Kasumi-1 (cell line): ENCODE results near the gene TUBA1C.
"Not testable (repeated sequence)": the region's sequence is repeated elsewhere in the genome, so short reads cannot be mapped to it uniquely, and the experiment has no call there.

ENCODE experiments used
- DNase-seq, 2 experiments: peaks; one replicate each; lab custom pipeline; 2025; lab: John Stamatoyannopoulos, UW

The TUBA1C gene

DNA sequence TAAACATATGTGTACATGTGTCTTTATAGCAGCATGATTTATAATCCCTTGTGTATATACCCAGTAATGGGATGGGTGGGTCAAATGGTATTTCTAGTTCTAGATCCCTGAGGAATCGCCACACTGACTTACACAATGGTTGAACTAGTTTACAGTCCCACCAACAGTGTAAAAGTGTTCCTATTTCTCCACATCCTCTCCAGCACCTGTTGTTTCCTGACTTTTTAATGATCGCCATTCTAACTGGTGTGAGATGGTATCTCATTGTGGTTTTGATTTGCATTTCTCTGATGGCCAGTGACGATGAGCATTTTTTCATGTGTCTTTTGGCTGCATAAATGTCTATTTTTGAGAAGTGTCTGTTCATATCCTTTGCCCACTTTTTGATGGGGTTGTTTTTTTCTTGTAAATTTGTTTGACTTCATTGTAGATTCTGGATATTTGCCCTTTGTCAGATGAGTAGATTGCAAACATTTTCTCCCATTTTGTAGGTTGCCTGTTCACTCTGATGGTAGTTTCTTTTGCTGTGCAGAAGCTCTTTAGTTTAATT, 45.6 kb downstream of the TUBA1C start:
- not testable (repeated sequence) for DNase-seq

DNA sequence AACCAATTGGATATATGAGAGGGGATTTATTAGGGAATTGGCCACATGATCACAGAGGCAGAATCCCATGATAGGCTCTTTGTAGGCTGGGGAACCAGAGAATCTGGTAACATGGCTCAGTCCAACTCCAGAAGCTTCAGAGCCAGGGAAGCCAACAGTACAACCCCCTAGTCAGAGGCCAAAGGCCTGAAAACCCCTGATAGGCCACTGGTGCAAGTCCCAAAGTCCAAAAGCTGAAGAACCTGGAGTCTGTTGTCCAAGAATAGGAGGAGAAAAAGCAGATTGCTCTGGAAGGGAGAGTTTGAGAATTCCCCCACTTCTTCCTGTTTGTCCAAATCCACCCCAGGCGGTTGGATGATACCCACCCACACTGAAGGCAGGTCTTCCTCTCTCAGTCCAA, 49.9 kb downstream of the TUBA1C start:
- DNase-seq = no peak

DNA sequence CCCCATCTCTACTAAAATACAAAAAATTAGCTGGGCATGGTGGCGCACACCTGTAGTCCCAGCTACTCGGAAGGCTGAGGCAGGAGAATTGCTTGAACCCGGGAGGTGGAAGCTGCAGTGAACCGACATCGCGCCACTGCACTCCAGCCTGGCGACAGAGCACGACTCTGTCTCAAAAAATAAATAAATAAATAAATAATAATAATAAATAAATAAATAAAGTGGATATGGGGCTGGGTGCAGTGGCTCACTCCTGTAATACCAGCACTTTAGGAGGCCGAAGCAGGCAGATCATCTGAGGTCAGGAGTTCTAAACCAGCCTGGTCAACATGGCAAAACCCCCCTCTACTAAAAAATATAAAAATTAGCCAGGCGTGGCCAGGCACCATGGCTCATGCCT, 52.2 kb downstream of the TUBA1C start:
- not testable (repeated sequence) for DNase-seq

DNA sequence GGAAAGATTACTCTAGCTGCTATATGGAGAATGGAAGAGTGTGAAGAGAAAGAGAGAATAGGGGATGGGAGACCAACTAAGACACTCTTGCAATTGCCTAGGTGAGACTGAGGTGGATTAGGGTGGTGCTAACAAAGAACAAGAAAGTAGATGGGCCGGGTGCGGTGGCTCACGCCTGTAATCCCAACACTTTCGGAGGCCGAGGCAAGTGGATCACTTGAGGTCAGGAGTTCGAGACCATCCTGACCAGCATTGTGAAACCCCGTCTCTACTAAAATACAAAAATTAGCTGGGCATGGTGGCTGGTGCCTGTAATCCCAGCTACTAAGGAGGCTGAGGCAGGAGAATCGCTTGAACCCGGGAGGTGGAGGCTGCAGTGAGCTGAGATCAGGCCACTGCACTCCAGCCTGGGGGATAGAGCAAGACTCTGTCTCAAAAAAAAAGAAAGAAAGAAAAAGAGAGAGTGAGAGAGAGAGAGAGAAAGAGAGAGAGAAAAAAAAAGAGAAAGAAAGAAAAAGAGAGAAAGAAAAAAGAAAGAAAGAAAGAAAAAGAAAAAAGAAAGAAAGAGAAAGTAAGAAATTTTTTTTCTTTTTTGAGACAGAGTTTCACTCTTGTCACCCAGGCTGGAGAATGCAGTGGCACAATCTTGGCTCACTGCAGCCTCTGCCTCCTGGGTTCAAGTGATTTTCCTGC, 55.7 kb downstream of the TUBA1C start:
- DNase-seq = not testable (repeated sequence)

DNA sequence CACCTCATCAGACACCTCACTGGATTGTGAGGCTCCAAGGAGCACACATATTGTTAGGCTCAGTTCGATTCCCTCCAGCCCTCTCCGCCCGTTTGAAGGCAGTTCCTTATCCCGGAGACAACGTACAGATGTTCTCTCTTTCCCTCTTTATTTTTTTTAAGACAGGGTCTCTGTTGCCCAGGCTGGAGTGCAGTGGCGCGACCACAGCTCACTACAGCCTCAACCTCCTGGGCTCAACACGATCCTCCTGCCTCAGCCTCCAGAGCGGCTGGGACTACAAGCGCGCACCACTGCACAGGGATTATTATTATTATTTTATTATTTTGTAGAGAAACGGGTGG, 57.5 kb downstream of the TUBA1C start:
- DNase-seq = no peak

DNA sequence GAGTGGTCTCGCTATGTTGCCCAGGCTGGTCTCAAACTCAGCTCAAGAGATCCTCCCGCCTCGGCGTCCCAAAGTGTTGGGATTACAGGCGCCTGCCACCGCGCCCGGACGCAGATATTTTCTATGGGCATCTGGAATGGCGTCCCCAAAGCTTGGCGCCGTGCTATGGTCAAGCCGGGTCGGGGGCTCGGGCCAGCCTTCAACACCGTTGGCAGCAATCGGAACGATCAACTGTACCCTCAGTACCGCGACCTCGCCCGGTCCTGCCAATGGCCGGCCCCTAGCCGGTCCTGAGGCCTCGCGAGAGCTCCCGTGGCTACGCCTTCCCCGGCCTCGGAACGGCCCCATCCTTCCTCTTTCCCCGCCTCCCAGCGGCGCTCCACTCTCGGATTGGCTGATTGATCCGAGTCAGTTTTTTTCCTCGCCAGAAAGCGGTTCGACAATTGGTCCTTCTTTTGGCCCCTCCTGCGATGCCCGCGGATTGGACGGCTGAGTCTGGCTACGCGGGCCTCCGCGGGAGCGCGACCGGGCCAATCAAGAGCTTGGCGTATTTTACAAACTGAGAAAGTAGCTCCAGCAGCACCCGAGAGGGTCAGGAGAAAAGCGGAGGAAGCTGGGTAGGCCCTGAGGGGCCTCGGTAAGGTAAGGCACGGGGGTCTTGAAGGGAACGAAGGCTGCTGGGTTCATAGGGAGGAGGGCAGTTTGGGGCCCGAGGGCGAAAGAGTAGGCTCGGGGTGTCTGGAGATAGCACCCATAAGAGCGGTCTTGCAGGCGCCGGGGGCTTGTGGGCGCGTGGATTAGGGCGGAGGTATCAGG, 58.0 kb downstream of the TUBA1C start, which contains the start of gene TROAP:
TROAP (plus strand) TSS at position 548 of the 816 bp plus-strand sequence. CDS start 354 bp downstream, outside the sequence.
- DNase-seq = peak; percentile 98 to 99

DNA sequence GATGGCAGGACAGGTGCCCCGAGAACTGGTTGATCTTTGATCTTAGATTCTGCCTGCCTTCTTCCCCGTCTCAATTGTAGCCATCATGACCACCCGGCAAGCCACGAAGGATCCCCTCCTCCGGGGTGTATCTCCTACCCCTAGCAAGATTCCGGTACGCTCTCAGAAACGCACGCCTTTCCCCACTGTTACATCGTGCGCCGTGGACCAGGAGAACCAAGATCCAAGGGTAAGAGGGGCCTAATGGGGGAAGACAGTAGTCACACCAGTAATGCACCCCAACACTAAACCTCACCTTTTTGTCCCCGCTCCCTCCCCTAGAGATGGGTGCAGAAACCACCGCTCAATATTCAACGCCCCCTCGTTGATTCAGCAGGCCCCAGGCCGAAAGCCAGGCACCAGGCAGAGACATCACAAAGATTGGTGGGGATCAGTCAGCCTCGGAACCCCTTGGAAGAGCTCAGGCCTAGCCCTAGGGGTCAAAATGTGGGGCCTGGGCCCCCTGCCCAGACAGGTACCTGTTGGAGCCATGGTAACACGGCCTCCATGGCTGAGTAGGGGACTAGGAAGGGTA, 58.7 kb downstream of the TUBA1C start:
- no peak for DNase-seq
